Measurements from ENCODE around the gene CRX.

- TF ChIP-seq, protein P1, sequence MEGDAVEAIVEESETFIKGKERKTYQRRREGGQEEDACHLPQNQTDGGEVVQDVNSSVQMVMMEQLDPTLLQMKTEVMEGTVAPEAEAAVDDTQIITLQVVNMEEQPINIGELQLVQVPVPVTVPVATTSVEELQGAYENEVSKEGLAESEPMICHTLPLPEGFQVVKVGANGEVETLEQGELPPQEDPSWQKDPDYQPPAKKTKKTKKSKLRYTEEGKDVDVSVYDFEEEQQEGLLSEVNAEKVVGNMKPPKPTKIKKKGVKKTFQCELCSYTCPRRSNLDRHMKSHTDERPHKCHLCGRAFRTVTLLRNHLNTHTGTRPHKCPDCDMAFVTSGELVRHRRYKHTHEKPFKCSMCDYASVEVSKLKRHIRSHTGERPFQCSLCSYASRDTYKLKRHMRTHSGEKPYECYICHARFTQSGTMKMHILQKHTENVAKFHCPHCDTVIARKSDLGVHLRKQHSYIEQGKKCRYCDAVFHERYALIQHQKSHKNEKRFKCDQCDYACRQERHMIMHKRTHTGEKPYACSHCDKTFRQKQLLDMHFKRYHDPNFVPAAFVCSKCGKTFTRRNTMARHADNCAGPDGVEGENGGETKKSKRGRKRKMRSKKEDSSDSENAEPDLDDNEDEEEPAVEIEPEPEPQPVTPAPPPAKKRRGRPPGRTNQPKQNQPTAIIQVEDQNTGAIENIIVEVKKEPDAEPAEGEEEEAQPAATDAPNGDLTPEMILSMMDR (IDR thresholded peaks at IDR 0.05): no peak
- TF ChIP-seq EZH2 (IDR thresholded peaks at IDR 0.05): no peak
- TF ChIP-seq EZH2phosphoT487 (IDR thresholded peaks at IDR 0.05): no peak
Observed at GRCh38 chr19:47839913-47840312, 18.2 kb downstream of the CRX start.

All from neural progenitor cell (in vitro differentiated cells).